ENCODE results near the gene FAM222B.
A peak's percentile ranks its signal among the peaks of the same experiment; 100 is the strongest.

DNA sequence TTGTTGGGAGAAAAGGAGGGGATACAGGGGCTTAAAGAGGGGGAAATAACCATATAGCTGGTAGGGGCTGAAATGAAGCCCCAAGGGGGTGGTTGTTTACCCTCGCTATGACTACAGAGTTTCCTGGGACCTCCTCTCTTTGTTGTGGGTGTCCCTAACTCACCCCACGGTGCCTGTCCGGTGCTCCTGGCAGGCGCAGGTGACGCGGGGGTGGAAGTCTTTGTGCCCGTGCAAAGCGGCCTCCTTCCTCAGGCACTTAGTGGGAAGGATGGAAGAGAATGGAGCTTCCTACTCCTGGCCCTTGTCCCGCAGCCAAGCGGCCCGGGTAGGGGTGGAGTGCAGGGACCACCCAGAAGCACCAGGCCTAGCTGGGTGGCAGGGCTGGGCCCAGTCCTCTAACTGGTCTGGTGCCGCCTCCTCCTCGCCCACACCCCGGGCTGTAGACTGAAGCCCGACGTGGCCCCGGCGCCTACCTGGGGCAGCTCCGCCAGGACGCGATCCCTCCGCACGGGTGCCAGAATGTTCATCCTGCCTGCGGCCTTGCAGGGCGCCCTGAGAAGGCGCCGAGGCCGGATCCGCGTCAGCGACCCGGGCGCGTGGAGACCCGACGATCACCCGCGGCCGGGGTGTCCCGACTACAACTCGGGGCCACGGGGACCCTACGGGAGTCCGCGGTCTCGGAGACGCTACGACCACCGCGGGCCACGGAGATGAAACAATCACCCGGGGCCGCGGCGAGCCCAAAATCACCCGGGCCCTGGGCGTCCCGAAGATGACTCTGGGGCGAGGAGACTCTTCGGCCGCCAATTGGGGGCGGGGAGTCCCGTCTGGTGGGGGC lies 125.6 kb downstream of the FAM222B start:
- TF ChIP-seq POLR2A (IDR thresholded peaks at IDR 0.05): no peak
- TF ChIP-seq, protein P1, sequence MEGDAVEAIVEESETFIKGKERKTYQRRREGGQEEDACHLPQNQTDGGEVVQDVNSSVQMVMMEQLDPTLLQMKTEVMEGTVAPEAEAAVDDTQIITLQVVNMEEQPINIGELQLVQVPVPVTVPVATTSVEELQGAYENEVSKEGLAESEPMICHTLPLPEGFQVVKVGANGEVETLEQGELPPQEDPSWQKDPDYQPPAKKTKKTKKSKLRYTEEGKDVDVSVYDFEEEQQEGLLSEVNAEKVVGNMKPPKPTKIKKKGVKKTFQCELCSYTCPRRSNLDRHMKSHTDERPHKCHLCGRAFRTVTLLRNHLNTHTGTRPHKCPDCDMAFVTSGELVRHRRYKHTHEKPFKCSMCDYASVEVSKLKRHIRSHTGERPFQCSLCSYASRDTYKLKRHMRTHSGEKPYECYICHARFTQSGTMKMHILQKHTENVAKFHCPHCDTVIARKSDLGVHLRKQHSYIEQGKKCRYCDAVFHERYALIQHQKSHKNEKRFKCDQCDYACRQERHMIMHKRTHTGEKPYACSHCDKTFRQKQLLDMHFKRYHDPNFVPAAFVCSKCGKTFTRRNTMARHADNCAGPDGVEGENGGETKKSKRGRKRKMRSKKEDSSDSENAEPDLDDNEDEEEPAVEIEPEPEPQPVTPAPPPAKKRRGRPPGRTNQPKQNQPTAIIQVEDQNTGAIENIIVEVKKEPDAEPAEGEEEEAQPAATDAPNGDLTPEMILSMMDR (IDR thresholded peaks at IDR 0.05): peak in 1 of 6 experiments; percentile 5
